GM19239 (cell line): ENCODE results near the gene TLNRD1.
"Not testable (repeated sequence)": the region's sequence is repeated elsewhere in the genome, so short reads cannot be mapped to it uniquely, and the experiment has no call there.

Experiments used
- DNase-seq: peaks from one replicate; pipeline ENCODE4 v3.0.0; 2011; ENCODE audit warnings: low spot score; ENCODE audit not compliant: insufficient read length
- FAIRE-seq: peaks from 2 replicates; lab custom pipeline; 2011; peaks lifted over from hg19 to GRCh38; lab: Jason Lieb, UNC

Gene TLNRD1

GRCh38 chr15:81000624-81001151 lies at the start of gene TLNRD1:
TLNRD1 (plus strand) TSS chr15:81000923; CDS start chr15:81002272, 1,349 bp downstream.
- DNase-seq (peak; percentile 76), FAIRE-seq (peak; percentile 84)

GRCh38 chr15:80951941-80952340 lies 48.8 kb upstream of the TLNRD1 start:
- no peak for DNase-seq
- no peak for FAIRE-seq

- no peak for FAIRE-seq
- no peak for DNase-seq
Observed at GRCh38 chr15:80953001-80953952, 47.4 kb upstream of the TLNRD1 start.

- FAIRE-seq (no peak), DNase-seq (no peak)
Observed at GRCh38 chr15:80953953-80954778, 46.6 kb upstream of the TLNRD1 start.

- DNase-seq, FAIRE-seq: not testable (repeated sequence)
Observed at GRCh38 chr15:80955571-80956452, 44.9 kb upstream of the TLNRD1 start.

- FAIRE-seq (no peak), DNase-seq (no peak)
Observed at GRCh38 chr15:80957556-80957955, 43.2 kb upstream of the TLNRD1 start.

GRCh38 chr15:80957976-80958375 lies 42.7 kb upstream of the TLNRD1 start:
- DNase-seq: no peak
- FAIRE-seq: no peak

- FAIRE-seq: no peak
- DNase-seq: no peak
Observed at GRCh38 chr15:80958818-80959495, 41.8 kb upstream of the TLNRD1 start.

GRCh38 chr15:80965454-80965853 lies 35.3 kb upstream of the TLNRD1 start:
- not testable (repeated sequence) for FAIRE-seq, DNase-seq

GRCh38 chr15:80966431-80967197 lies 34.1 kb upstream of the TLNRD1 start:
- DNase-seq (no peak), FAIRE-seq (no peak)

- DNase-seq: no peak
Observed at GRCh38 chr15:80967451-80967850, 33.3 kb upstream of the TLNRD1 start.

GRCh38 chr15:80967991-80968510 lies 32.7 kb upstream of the TLNRD1 start:
- FAIRE-seq (no peak), DNase-seq (no peak)

More at GRCh38 chr15:80967451-80967850, 33.3 kb upstream of the TLNRD1 start:
- no peak for FAIRE-seq

GRCh38 chr15:80969316-80969715 lies 31.4 kb upstream of the TLNRD1 start:
- DNase-seq (no peak), FAIRE-seq (no peak)

- peak; percentile 46 for DNase-seq
- FAIRE-seq: peak; percentile 71
Observed at GRCh38 chr15:80970018-80970657, 30.6 kb upstream of the TLNRD1 start.

GRCh38 chr15:80970658-80971057 lies 30.1 kb upstream of the TLNRD1 start:
- FAIRE-seq (no peak), DNase-seq (no peak)

GRCh38 chr15:80971143-80971542 lies 29.6 kb upstream of the TLNRD1 start:
- DNase-seq (no peak), FAIRE-seq (no peak)

GRCh38 chr15:80972276-80972675 lies 28.4 kb upstream of the TLNRD1 start:
- FAIRE-seq: no peak
- DNase-seq: no peak

GRCh38 chr15:80974914-80975313 lies 25.8 kb upstream of the TLNRD1 start:
- DNase-seq (no peak), FAIRE-seq (no peak)
